Adipose tissue (tissue), 3 donors: ENCODE data around the gene PLXNA4. TPM values are rescaled to one million over a fixed set of nuclear protein-coding genes. Genes with fewer than 3 reads are reported as not detected.

Experiments used
- H3K27ac ChIP-seq: one replicate; pipeline ENCODE4 v1.5.1; 2013; ENCODE audit warnings: low read depth, low read length
- WGBS, 3 donors: extraction: QIAGEN DNeasy Blood & Tissue Kit; methylation state at CpG; one replicate each; pipeline ENCODE4 v1.1.7; 2013; 5-methylcytosine and 5-hydroxymethylcytosine counted together
- polyA plus RNA-seq, 3 donors: library from polyadenylated mRNA; stranded (reverse); fragments of 200-250 nt; gene quantifications; one replicate each; pipeline ENCODE4 v1.2.3, GENCODE V29; 2013
- donor health status: healthy with polysubstance abuse.
- donor health status: Bipolar disorder and iron deficiency.
- donor health status: healthy.

The PLXNA4 gene
- polyA plus RNA-seq, 3 donors, result 1.6 to 38.3 (median 11.6) TPM

DNA sequence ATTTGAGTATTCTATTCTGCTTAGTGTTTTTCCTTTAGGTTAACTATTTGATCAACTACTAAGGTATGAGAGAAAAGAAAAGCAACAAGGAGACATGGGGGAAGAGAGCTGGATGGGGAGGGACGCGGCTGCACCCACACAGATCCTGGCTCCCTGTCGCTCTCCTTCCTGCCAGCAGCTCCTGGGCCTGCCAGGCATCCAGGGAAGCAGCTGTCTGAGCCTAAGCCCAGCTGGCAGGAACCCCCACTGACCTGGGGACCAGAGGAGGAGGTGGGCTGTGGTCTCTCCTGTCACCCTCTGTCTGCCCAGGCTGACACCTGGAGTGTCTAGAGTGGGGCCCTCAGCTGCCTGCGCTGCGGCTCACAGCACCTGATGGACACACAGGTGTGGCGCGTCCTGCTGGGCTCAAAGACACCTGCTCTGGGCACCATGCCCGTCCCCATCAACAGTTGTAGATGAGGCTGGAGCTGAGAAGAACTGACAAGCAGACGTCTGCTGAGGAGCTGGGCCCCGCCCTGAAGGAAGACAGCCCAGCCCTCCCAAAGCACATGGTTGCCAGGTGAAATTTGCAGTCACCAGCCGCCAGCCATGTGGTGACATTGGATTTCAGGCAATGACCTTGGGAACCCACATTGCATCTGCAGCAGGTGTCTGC is 207.9 kb downstream of the PLXNA4 start:
- WGBS, 3 donors, result 76 to 85% (median 81%) methylated on average over 11 of the region's 11 CpGs
- H3K27ac ChIP-seq, result no peak overlapping the region

DNA sequence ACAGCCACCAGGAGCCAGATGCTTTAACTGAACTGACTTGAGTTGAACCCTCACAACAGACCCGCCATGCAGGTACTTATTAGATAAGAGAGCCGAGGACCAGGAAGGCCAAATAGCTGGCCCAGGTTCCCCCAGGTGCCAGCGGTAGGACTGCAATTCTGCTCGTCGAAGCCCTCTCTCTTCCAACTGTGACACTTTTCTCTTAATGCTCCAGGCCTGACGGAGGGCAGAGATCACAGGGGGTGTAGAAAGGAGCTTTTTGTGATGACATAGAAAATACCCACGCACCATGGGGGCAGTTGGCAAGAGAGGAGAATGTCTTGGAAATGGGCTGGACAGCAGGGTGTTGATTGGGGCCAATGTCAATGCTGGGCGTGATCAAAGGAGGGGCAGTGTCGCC is 208.5 kb downstream of the PLXNA4 start:
- no peak overlapping the region for H3K27ac ChIP-seq
- WGBS, 3 donors, result 89 to 95% (median 91%) methylated on average over 9 of the region's 9 CpGs

DNA sequence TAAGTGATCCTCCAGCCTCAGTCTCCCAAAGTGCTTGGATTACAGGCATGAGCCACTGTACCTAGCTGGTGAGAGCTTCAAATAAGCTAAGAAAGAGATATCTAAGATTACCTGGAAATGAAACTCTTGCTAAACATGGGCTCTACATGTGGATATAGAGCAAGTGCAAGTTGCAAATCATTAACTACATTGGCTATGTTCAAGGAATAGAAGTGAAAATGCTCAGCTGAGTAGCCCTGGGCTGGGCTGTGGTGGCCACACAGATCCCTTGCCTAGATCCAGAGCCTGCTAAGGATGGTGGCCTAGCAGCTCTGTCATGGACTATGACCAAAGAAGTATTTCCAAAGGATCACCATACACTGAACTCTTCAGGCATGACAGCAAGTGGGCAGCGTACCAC is 209.3 kb downstream of the PLXNA4 start:
- 98 to 100% (median 100%) methylated on average over 1 of the region's 1 CpG for WGBS, 3 donors
- H3K27ac ChIP-seq, result no peak overlapping the region

DNA sequence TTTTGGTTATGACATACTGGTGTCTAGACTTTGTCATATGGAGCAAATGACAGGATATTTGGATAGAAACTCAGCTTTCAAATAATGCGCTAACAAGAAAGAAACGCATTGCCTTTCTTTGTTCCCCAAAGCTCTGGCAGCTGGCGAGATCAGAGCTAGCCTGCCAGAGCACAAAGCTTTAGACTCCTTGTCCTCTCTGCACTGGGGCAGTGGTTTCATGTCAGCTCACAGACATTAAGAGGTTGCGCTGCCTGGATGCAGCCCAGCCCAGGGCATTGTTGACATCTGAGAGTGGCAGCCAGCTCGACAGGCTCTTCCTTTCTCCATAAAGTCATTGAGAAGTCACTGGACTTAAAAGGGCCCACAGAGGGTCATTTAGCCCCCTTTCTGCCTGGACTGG is 212.0 kb downstream of the PLXNA4 start:
- H3K27ac ChIP-seq, result no peak overlapping the region
- 83 to 89% (median 88%) methylated on average over 5 of the region's 5 CpGs for WGBS, 3 donors

DNA sequence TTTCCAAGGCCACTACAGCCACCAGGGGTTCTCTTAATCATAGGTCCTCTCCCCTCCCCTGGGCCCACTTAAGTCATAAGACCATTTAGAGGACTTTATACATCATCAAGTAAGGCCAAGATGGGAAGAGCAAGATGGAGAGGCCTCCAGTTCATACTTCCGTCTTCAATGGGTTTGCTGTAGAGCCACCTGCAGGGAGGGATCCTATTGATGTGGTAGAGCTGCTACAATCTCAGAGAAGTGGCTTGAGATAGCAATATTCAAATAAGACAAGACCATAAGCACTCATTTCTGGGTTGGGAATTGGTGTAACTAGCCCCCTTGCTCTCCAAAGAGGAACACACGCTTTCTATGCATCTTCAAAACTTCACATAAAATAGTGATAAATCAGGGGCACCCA is 214.2 kb downstream of the PLXNA4 start:
- 90 to 95% (median 94%) methylated on average over 2 of the region's 2 CpGs for WGBS, 3 donors
- no peak overlapping the region for H3K27ac ChIP-seq

DNA sequence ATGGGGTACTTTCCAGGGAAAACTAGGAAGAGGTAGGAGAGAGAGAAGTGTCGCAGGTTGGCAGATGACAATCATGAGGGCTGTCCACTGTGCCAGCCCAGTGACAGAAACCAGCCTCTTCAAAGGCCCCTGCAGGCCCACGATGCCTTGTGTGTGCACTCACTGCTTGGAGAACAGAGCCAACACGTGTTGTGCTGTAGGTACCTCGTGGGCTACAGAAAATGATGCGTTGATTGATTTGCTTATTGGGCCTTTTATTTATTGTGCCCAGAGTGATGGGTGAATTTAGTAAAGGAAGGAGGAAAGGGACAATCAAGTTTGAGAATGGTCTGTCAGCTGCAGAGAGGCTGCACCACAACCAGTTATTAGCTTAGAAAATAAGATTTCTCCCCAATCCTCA is 215.1 kb downstream of the PLXNA4 start:
- 77 to 86% (median 83%) methylated on average over 5 of the region's 5 CpGs for WGBS, 3 donors
- no peak overlapping the region for H3K27ac ChIP-seq

DNA sequence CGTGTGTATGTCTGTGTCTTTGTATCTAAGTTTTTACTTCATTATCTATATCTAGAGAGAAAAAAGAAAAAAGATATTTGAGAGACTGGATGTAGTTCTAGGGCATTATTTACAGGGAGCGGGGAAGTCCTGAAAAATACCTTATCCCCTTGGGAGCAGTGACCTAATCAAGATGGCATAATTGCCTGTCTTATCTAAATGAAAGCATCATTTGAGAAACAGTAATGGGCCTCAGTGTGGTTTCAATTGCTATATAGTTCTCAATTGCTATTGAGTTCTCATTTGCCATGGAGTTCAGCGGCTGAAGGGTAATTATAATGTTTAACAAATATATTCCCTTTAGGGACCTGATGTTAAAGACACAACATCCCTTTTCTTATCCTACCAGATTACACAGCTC is 216.5 kb downstream of the PLXNA4 start:
- no peak overlapping the region for H3K27ac ChIP-seq
- 95% methylated on average over 3 of the region's 3 CpGs for WGBS, 3 donors

DNA sequence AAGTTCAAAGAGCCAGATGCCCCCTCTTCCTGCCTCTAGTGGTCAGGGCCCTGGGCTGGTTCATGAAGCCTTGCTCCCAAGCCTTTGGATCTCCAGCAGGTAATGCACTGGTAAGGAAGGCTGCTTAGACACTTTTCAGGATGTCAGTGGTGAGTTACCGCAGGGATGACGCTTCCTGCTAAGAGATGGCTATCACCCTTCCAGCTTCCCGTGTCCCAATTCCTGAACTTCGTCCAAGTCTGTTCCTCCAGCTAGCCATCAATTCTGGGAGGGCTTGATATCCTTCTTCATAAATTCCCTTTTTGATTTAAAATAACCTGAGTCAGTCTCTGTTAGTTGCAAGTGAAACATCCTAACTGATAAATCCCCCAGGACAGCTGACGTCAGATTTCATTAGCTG is 221.2 kb downstream of the PLXNA4 start:
- WGBS, 3 donors, result 40 to 60% (median 54%) methylated on average over 5 of the region's 5 CpGs
- no peak overlapping the region for H3K27ac ChIP-seq

DNA sequence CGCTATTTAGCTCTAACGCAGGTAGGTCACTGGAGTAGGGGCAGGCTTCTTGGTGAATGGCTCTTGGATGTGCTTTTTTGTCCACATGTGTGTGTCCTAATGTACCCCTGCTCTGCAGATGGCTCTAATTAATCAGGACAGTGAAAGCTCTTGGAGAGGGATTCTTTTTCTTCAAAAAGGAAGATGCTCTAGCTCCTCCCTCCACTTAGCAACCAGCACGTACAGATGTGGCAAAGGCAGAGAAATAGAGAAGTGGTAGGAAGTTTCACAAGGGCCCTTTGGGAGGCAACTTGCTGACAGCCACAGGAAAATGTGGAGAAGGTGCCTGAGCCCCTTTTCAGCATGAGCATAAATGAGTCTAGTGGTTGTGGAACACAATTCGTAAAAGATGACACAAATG is 221.7 kb downstream of the PLXNA4 start:
- no peak overlapping the region for H3K27ac ChIP-seq
- WGBS, 3 donors, result 58 to 63% (median 63%) methylated on average over 4 of the region's 4 CpGs

DNA sequence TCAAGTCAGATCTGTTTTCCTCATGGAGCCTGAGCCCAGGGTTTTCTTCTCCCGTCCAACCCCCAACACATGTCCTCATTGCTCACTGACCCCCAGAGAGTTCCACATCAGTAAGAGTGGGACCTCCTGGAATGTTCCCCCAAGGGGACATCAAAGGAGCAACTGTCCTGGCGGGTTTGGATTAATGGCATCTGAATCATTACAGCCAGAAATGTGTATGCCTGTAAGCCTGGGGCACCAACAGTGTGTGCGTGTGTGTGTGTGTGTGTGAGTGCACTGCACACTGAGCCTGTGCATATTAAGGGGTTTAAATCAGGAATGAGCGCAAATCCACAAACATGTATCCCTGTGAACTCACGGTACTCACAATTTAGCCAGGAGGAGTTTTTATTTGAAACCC is 222.3 kb downstream of the PLXNA4 start:
- no peak overlapping the region for H3K27ac ChIP-seq
- WGBS, 3 donors, result 45 to 78% (median 75%) methylated on average over 5 of the region's 5 CpGs

DNA sequence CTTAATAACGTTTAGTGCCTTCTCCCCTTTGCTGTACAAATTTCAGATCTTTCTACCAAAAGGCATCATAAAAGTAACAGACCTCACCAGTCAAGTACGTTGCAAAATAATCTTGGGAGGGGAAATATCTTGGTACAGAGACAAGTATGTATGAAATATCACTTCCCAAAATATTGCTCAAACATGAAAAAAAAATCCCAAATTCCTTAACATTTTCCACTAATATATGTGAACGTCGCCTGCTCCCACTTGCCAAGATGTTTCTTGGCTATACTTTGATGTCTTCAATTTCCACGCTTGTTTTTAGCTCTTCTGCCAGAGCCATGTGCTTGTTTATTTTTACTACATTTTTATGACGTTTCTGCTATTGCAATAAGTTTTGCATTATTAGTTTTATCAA is 223.5 kb downstream of the PLXNA4 start:
- H3K27ac ChIP-seq, result no peak overlapping the region
- 41 to 52% (median 51%) methylated on average over 6 of the region's 6 CpGs for WGBS, 3 donors

DNA sequence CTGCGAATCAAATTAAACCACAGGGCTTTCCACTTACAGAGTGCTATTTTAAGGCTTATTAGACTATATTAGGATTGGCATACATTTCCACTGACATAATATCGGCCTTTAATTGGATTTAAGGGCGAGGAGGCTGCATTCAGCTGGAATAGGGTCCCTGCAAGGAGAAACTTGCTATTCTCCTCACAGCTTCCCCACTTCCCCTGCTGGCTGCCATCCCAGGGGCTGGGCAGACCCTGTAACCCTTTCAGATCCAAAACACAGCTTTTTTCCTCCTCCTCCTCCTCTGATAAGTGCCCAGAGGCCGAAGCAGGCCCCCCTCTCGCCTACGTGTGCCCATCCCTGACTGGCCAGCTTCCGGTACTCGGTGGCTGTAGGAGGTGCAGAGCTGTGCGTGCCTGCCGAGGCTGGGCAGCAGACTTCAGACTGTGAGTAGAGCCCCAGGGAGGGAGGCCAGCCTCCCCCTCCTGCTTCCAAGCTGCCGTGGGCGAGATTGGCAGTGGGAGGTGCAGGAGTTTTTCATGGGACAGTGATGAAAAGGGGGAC is 224.2 kb downstream of the PLXNA4 start:
- 52 to 65% (median 53%) methylated on average over 11 to 12 of the region's 12 CpGs for WGBS, 3 donors
- H3K27ac ChIP-seq, result peak overlapping the region; percentile 48

DNA sequence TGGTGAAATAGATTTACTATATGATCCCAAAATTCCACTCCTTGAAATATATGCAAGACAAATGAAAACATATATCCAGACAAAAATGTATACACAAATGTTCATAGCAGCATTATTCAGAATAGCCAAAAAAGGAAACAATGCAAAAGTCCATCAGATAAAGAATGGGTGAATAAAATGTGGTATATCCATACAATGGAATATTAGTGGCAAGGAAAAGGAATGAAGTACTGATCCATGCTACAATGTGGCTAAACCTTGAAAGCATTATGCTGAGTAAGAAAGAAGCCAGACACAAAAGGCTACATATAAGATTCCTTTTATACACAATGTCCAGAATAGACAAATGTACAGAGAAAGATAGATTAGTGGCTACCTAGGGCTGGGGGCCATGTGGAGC is 225.5 kb downstream of the PLXNA4 start:
- no peak overlapping the region for H3K27ac ChIP-seq

DNA sequence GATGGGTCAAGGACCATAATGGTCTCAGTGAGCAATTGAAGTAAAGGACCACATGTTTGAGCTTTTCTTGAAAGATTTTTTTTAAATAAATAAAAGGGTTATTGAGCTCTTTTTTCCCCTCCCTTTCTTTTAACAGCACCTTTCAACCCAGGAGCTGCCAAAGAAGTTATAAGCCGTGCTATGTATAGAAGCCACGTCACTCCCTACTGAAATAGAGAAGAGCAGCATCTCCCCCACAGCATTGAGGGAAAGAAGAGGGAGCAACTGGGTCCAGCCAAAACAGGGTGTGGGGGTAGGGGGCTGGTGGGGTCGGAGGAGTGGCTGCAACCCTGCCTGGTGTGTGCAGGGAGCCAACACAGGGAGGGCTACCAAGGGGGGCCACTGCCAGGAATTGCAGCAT is 227.2 kb downstream of the PLXNA4 start:
- H3K27ac ChIP-seq, result no peak overlapping the region
- WGBS, 3 donors, result 53 to 69% (median 67%) methylated on average over 3 of the region's 3 CpGs

DNA sequence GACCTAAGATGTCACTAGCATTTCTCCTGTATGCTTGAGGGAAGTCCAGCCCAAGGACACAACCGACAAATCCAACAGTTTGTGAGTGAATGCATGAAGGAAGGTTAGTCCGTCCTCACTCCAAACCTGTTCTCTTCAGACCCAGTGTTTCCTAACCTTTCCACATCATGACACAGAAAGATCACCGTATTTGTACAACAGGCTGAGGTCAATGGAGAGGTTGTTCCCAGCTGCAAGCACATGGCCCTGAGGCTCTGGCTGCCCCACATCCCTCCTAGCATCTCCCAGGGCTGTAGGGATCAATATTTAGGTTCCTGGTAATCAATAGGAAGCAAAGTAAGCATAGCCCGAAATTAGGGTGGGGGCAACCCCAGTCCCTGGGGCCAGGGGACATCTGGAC is 227.9 kb downstream of the PLXNA4 start:
- WGBS, 3 donors, result 67 to 89% (median 83%) methylated on average over 4 of the region's 4 CpGs
- H3K27ac ChIP-seq, result no peak overlapping the region

DNA sequence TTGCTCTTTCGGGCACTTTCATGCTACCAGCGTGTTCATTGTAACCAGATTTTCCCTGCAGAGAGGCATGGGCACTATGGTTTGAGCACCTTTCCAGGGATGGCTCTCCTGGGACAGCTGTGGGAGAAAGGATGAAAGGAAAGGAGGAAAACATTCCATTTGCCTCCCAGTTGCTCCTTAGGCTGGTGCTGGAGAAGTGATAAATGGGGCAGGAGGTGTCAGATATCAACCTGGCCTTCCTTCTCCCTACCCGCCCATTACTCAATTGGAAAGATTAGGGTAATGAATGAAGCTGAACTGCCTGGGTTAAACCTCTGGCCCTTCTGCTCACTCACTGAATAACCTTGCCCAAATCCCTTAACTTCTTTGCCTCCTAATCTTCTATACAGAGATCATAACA is 228.4 kb downstream of the PLXNA4 start:
- H3K27ac ChIP-seq, result no peak overlapping the region
- 64 to 89% (median 74%) methylated on average over 3 of the region's 3 CpGs for WGBS, 3 donors

DNA sequence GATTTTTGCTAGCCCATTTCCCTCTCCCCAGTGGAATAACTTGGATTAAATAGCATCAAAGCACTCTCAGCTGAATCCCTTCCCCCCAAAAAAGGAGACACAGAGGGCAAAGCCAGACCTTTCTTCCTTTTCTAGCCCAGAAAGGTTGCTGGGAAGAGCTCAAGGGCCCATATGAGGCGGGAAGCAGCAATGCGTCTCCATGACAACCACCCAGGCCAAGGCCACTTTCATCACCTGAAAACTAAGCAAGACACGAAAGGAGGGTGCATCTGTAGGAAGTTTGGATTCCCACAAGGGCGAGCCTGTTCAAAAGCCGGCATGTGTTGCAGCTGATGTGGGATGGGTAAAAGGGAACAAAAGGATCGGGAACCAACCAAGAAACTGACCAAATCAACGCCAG is 229.1 kb downstream of the PLXNA4 start:
- H3K27ac ChIP-seq, result no peak overlapping the region
- WGBS, 3 donors, result 71 to 89% (median 86%) methylated on average over 7 of the region's 7 CpGs

DNA sequence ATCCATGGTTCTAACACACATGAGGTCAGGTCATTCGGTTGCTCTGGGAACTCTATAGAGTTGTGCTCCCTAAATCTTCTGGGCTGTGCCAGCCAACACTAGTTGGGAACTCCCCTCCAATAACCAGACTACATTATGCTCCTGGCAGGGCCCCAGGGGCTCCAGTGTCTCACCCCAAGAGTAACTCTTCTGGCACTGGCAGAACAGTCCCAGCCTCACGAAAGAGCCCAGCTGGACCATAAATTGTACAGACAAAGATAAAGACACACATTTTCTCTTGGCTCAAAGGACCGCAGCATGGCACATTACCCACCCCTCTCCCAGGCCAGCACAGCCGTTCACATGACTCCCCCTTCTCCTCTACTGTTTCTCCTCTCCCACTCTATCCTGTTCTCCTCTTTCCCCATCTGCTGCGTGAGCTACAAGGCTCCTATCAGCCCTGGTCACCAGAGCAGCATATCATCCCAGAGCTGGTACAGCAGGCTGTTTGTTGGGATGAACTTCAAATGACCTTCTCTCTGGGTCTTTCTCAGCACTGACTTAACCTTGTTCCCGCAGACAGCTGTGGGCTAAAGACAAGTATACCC is 230.6 kb downstream of the PLXNA4 start:
- 69 to 70% (median 69%) methylated on average over 6 of the region's 6 CpGs for WGBS, 3 donors
- H3K27ac ChIP-seq, result no peak overlapping the region

DNA sequence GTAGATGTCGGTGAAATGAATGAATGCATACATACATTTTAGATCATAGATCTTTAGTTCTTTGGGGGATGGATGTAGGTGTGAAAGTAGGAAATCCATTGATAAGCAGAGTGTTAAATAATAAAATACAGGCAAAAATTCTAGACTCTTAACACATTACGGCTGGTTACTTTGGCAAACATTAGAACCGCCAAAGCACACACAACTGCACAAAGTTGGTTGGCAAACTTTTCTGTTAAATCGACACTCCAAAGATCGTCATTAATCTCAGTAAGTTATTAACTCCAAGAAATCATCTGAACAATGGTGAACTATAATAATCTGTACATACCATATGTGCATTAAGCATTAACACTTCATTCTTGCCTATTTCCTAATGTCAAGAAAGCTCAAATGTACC is 231.2 kb downstream of the PLXNA4 start:
- no peak overlapping the region for H3K27ac ChIP-seq
- WGBS, 3 donors, result 67 to 94% (median 94%) methylated on average over 5 of the region's 5 CpGs

DNA sequence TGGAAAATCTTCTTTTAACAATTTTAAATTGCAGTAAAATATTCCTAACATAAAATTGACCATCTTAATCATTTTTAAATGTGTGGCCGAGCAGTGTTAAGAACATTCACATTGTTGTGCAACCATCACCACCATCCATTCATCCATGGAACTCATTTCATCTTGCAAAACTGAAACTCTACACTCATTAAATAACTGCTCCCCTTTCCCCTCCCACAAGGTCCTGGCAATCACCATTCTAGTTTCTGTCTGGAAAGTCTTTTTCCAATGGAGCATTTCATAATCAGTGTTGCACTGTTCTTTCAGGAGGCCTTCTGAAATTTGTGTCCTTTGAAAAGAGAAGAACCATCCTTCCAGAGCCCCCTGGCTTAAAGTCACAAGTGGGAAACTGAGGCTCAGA is 233.1 kb downstream of the PLXNA4 start:
- H3K27ac ChIP-seq, result no peak overlapping the region
- WGBS, 3 donors, result 62 to 90% (median 67%) methylated on average over 1 of the region's 1 CpG
